VCaP (cell line): ENCODE results near the gene NR2C2AP.
"Not testable (repeated sequence)": the region's sequence is repeated elsewhere in the genome, so short reads cannot be mapped to it uniquely, and the experiment has no call there.

ENCODE experiments used
- H3K27ac ChIP-seq: fragments of 450-650 bp; 2 replicates; pipeline ENCODE4 v1.5.1; 2017
- CTCF ChIP-seq: fragments of 450-650 bp; conservative IDR thresholded peaks from 2 replicates; pipeline ENCODE4 v1.5.1; 2017; ENCODE audit warnings: mild to moderate bottlenecking, moderate library complexity

Gene NR2C2AP

GRCh38 chr19:19176950-19177349 lies 26.3 kb downstream of the NR2C2AP start:
- H3K27ac ChIP-seq: no peak overlapping the region
- no peak for TF ChIP-seq CTCF

- not testable (repeated sequence) for H3K27ac ChIP-seq
Observed at GRCh38 chr19:19173243-19173642, 30.0 kb downstream of the NR2C2AP start.

GRCh38 chr19:19171821-19172532 lies 31.2 kb downstream of the NR2C2AP start:
- no peak for TF ChIP-seq CTCF

GRCh38 chr19:19170873-19171672 lies 32.1 kb downstream of the NR2C2AP start:
- no peak overlapping the region for H3K27ac ChIP-seq
- no peak for TF ChIP-seq CTCF

More at GRCh38 chr19:19171821-19172532, 31.2 kb downstream of the NR2C2AP start:
- H3K27ac ChIP-seq: no peak overlapping the region

- no peak for TF ChIP-seq CTCF
- no peak within 1 kb of the TSS for H3K27ac ChIP-seq
Observed at GRCh38 chr19:19170053-19170872, 33.0 kb downstream of the NR2C2AP start, which contains the start of gene MEF2B. Gene MEF2B, minus strand, starts transcription at chr19:19170263. Its CDS starts 19,528 bp downstream, at chr19:19150735.

- H3K27ac ChIP-seq: no peak overlapping the region
- no peak for TF ChIP-seq CTCF
Observed at GRCh38 chr19:19169236-19170052, 33.8 kb downstream of the NR2C2AP start.

- H3K27ac ChIP-seq: no peak overlapping the region
- no peak for TF ChIP-seq CTCF
Observed at GRCh38 chr19:19167612-19168011, 35.6 kb downstream of the NR2C2AP start.
